Ishikawa (cell line): ENCODE measurements around the gene UACA.

Experiments used
- CEBPB ChIP-seq: IDR thresholded peaks from 2 replicates; pipeline ENCODE4 v1.6.1; 2012
- CREB1 ChIP-seq: IDR thresholded peaks from 2 replicates; pipeline ENCODE4 v1.6.1; 2012; ENCODE audit warnings: low read depth
- EGR1 ChIP-seq: IDR thresholded peaks from 2 replicates; pipeline ENCODE4 v1.6.1; 2012
- EP300 ChIP-seq: IDR thresholded peaks from 2 replicates; pipeline ENCODE4 v1.6.1; 2012; ENCODE audit warnings: borderline replicate concordance
- FOXM1 ChIP-seq: IDR thresholded peaks from 2 replicates; pipeline ENCODE4 v1.6.1; 2012; ENCODE audit warnings: low read depth, borderline replicate concordance
- NFIC ChIP-seq: IDR thresholded peaks from 2 replicates; pipeline ENCODE4 v1.6.1; 2012
- RAD21 ChIP-seq: IDR thresholded peaks from 2 replicates; pipeline ENCODE4 v1.6.1; 2012; ENCODE audit warnings: low read depth
- TAF1 ChIP-seq: IDR thresholded peaks from 2 replicates; pipeline ENCODE4 v1.6.1; 2012; ENCODE audit warnings: low read depth, mild to moderate bottlenecking
- TCF12 ChIP-seq: IDR thresholded peaks from 2 replicates; pipeline ENCODE4 v1.6.1; 2012; ENCODE audit warnings: low read depth
- TEAD4 ChIP-seq: IDR thresholded peaks from 2 replicates; pipeline ENCODE4 v1.6.1; 2012
- YY1 ChIP-seq: IDR thresholded peaks from 2 replicates; pipeline ENCODE4 v1.6.1; 2012; ENCODE audit warnings: low read depth
- ZBTB7A ChIP-seq: IDR thresholded peaks from 2 replicates; pipeline ENCODE4 v1.6.1; 2012; ENCODE audit warnings: low read depth
- TF ChIP-seq, protein P1 (sequence below): IDR thresholded peaks from 2 replicates; pipeline ENCODE4 v1.6.1; 2012
- TF ChIP-seq, protein P2 (sequence below): IDR thresholded peaks from 2 replicates; pipeline ENCODE4 v1.6.1; 2012; ENCODE audit warnings: low read depth, mild to moderate bottlenecking
- TF ChIP-seq, protein P3 (sequence below): IDR thresholded peaks from 2 replicates; pipeline ENCODE4 v1.6.1; 2012

Gene UACA

DNA sequence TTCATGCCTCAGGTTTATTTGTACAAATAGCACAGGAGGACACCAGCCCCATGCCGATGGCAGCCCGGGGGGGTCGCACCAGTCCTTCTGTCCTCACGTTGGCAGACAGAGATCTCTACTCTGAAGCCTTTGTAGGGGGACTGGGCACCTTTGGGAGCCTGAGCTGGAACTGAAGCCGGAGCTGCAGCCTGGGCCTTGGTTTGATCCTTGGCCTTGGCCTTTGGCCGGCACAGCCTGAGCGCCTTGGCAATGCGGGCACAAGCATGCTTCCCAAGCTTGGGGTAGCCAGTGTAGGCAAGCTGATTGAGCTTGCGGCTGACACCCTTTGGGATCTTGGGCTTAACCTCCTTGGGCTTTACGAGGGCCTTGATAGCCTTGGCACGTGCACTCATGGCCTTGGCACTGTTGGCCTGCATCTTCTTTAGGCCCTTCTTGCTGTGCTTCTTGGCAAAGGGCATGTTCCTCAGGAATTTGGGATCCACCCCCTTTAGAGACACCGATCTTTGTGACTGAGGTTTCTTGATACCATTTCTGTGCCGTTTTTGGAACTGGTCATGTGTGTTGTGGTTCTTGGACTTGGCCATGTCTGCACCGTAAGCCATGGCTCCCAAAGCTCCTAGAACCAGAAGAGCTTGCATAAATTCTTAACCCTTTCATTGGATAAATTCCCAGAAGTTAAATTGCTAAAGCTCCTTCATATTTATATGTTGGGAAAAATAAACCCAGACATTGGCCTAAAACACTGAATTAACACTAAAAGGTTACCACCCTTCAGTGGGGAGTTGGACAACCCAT is 33.4 kb upstream of the UACA start:
- peak; percentile 25; the same call in 1 of the 2 replicates for TF ChIP-seq TEAD4
- TF ChIP-seq, protein P1, sequence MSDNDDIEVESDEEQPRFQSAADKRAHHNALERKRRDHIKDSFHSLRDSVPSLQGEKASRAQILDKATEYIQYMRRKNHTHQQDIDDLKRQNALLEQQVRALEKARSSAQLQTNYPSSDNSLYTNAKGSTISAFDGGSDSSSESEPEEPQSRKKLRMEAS = 0 out of 2 replicates have a peak, but pooled peaks have one; percentile 43
- TF ChIP-seq EGR1 = no peak
- TF ChIP-seq, protein P2, sequence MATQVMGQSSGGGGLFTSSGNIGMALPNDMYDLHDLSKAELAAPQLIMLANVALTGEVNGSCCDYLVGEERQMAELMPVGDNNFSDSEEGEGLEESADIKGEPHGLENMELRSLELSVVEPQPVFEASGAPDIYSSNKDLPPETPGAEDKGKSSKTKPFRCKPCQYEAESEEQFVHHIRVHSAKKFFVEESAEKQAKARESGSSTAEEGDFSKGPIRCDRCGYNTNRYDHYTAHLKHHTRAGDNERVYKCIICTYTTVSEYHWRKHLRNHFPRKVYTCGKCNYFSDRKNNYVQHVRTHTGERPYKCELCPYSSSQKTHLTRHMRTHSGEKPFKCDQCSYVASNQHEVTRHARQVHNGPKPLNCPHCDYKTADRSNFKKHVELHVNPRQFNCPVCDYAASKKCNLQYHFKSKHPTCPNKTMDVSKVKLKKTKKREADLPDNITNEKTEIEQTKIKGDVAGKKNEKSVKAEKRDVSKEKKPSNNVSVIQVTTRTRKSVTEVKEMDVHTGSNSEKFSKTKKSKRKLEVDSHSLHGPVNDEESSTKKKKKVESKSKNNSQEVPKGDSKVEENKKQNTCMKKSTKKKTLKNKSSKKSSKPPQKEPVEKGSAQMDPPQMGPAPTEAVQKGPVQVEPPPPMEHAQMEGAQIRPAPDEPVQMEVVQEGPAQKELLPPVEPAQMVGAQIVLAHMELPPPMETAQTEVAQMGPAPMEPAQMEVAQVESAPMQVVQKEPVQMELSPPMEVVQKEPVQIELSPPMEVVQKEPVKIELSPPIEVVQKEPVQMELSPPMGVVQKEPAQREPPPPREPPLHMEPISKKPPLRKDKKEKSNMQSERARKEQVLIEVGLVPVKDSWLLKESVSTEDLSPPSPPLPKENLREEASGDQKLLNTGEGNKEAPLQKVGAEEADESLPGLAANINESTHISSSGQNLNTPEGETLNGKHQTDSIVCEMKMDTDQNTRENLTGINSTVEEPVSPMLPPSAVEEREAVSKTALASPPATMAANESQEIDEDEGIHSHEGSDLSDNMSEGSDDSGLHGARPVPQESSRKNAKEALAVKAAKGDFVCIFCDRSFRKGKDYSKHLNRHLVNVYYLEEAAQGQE = no peak

DNA sequence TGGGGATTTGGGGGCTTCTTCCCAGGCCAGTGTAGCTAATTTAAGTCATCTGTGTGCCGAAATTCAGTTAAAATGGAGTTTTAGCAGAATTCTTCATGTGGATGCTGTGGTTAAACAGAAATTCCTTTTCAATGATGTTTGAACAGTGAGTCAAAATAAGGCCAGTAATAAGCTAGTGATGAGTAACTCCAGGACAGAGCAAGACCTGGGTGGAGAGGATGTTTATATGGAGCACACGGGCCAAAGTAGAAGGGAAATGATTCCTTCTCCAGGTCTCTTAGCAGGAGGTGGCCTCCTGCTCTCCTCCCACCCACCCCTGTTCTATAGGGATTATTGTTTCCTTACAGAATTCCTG is 31.9 kb upstream of the UACA start:
- TF ChIP-seq EP300 (no peak), TEAD4 (peak; percentile 21; the same call in 1 of the 2 replicates)

DNA sequence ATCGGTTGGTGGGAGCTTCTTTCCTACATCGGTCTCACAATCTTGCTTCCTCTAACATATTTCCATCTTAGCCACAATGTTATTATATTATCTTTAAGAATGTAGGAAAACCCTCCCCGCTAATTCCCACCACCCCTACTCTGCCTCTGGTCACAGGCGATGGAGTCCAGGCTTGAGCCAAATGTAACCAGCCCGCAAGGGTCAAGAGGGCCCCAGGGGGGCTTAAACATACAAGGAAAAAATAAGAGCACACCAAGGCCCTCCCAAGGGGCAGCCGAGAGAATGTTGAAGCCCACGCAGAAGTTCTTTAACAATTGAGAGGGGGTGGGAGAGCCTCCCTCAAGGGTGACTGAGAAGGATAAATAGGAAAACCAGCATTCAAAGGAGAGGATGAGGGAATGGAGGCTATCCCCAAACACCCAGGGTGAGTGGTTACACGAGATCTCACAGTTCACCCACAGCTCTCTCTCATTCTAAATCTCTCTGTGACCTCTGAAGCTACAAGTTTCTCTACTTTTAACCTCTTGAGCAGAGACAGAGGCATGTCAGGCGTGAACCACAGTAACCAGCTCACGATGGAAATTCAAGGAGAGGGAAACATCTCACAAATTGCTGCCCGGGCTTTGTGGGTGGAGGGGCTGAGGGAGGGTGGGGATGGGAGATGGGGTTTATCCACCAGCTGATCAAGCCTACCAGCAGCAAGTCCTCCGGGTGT is 31.4 kb upstream of the UACA start:
- TF ChIP-seq, protein P3, sequence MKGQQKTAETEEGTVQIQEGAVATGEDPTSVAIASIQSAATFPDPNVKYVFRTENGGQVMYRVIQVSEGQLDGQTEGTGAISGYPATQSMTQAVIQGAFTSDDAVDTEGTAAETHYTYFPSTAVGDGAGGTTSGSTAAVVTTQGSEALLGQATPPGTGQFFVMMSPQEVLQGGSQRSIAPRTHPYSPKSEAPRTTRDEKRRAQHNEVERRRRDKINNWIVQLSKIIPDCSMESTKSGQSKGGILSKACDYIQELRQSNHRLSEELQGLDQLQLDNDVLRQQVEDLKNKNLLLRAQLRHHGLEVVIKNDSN = no peak
- TF ChIP-seq ZBTB7A (no peak), TAF1 (no peak), CEBPB (no peak), RAD21 (no peak), NFIC (no peak), TEAD4 (no peak), FOXM1 (no peak), YY1 (no peak), EGR1 (no peak), CREB1 (no peak)
- TF ChIP-seq, protein P1 = no peak

DNA sequence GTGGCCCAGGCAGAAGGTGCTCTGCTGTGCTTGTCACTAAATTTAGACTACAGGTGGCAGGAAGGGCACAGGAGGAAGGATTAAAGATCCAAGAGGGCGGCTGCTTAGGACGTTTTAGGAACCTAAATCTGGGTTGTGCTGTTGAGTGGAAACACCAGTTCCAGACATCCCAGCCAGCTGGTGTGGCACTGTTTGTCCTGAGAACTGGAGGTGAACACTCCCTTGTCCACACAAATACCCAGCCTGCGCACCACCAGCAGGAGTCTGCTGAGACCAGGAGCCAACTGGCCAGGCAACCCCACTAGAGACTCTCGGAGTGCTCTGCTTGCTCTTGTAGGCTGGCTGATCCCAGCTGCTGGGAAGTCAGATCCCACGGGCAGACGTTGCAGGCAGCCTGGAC is 30.3 kb upstream of the UACA start:
- TF ChIP-seq TCF12 (no peak), NFIC (no peak), ZBTB7A (no peak), FOXM1 (no peak), EGR1 (no peak), TEAD4 (no peak), YY1 (no peak), CEBPB (no peak), TAF1 (no peak), EP300 (no peak), RAD21 (no peak), CREB1 (no peak)
- TF ChIP-seq, protein P3 = no peak
- TF ChIP-seq, protein P1 = no peak
- TF ChIP-seq, protein P2 = no peak

DNA sequence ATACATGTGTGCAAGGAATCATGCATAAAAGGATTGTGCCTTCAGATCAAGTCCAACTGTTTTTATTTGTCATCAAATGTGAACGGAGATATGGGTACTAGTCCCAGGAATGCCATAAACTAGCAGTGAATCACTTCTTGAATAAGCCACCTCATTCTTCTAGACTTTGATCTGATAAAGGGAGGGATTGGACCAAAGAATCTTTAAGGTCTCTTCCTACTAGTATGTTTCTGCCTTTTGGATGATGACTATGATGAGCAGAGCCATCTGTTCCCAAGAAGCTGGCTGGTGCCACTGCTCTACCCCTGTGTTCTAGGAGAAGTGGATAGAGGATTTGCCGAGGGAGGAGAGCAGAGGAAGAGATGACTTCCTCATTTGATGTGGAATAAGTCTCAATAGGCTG is 28.8 kb upstream of the UACA start:
- TF ChIP-seq ZBTB7A (no peak), FOXM1 (no peak), YY1 (no peak), CREB1 (no peak)

DNA sequence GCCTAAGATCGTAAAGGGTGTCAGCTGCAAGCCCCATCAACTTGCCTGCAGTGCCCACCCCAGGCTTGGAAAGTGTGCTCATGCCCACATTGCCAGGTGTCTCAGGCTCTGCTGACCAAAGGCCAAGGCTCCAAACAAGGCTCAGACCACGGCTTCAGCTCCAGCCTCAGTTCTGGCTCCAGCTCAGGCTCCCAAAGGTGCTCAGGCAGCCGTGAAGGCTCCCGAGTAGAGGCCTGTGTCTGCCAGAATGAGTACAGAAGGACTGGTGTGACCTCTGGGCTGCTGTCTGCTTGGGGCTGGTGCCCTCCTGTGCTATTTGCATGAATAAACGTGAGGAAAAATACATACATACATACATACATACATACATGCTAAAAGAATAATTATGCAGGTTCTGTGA is 27.9 kb upstream of the UACA start:
- TF ChIP-seq, protein P2 = no peak
- no peak for TF ChIP-seq TEAD4
- TF ChIP-seq RAD21 = 0 out of 2 replicates have a peak, but pooled peaks have one; percentile 17
- TF ChIP-seq EP300 = no peak
